WTC11 (cell line): ENCODE data around the gene SKAP1. TPM values are rescaled to one million over a fixed set of nuclear protein-coding genes. Genes with fewer than 3 reads are reported as not detected.

Experiments
- ATAC-seq: fragments of 200-7000 bp; cut with Tn5 transposase; 2 replicates; pipeline ENCODE4 v1.10.0; 2021; ENCODE audit warnings: mild to moderate bottlenecking, moderate library complexity
- CTCF ChIA-PET: fragments of 300-600 bp; sonication (Branson Sonifier 250); formaldehyde crosslinking; loops from one replicate; lab custom pipeline; 2021; ENCODE audit warnings: antibody characterized with exemption; lab: Charles Lee
- POLR2A ChIA-PET: fragments of 350-600 bp; sonication (Branson Sonifier 250); formaldehyde crosslinking; loops from one replicate; lab custom pipeline; 2021; ENCODE audit warnings: antibody characterized with exemption; lab: Charles Lee
- DNase-seq: peaks from one replicate; pipeline ENCODE4 v3.0.0; 2021; ENCODE audit warnings: low spot score
- H3K27ac Mint-ChIP-seq: 2 replicates; pipeline ENCODE4 v1.8.0; 2021; ENCODE audit warnings: mixed read lengths
- H3K27me3 Mint-ChIP-seq: 2 replicates; pipeline ENCODE4 v1.8.0; 2021; ENCODE audit warnings: low read depth, mild to moderate bottlenecking, moderate library complexity, mixed read lengths
- H3K36me3 Mint-ChIP-seq: 2 replicates; pipeline ENCODE4 v1.8.0; 2021; ENCODE audit warnings: mixed read lengths
- H3K4me1 Mint-ChIP-seq: 2 replicates; pipeline ENCODE4 v1.8.0; 2022; ENCODE audit warnings: mixed read lengths
- H3K4me3 Mint-ChIP-seq: 2 replicates; pipeline ENCODE4 v1.8.0; 2021; ENCODE audit warnings: mild to moderate bottlenecking, moderate library complexity, mixed read lengths
- H3K9me3 Mint-ChIP-seq: 2 replicates; pipeline ENCODE4 v1.8.0; 2021; ENCODE audit warnings: mixed read lengths
- ARID4B ChIP-seq: sonication (generic); formaldehyde crosslinking; IDR thresholded peaks from 2 replicates; pipeline ENCODE4 v1.8.0; 2023; ENCODE audit warnings: missing genetic modification reagents, mild to moderate bottlenecking, borderline replicate concordance
- CTCF ChIP-seq: fragments of 200-600 bp; IDR thresholded peaks from 2 replicates; pipeline ENCODE4 v1.8.0; 2022; ENCODE audit warnings: antibody characterized with exemption
- E2F1 ChIP-seq: sonication (generic); formaldehyde crosslinking; IDR thresholded peaks from 2 replicates; pipeline ENCODE4 v1.8.0; 2022; ENCODE audit warnings: mild to moderate bottlenecking, missing genetic modification reagents
- E2F4 ChIP-seq: sonication (generic); formaldehyde crosslinking; IDR thresholded peaks from 2 replicates; pipeline ENCODE4 v1.8.1; 2022; ENCODE audit warnings: low read depth, mild to moderate bottlenecking, moderate library complexity, missing genetic modification reagents, borderline replicate concordance
- ELF4 ChIP-seq: sonication (generic); formaldehyde crosslinking; IDR thresholded peaks from 2 replicates; pipeline ENCODE4 v1.8.1; 2022; ENCODE audit warnings: low read depth, mild to moderate bottlenecking, moderate library complexity, missing genetic modification reagents
- EMX1 ChIP-seq: fragments of 250-450 bp; sonication (Bioruptor Pico); IDR thresholded peaks from 2 replicates; pipeline ENCODE4 v1.8.0; 2021; ENCODE audit warnings: mild to moderate bottlenecking
- ERG ChIP-seq: fragments of 250-450 bp; sonication (Bioruptor Pico); IDR thresholded peaks from 2 replicates; pipeline ENCODE4 v1.8.0; 2021; ENCODE audit warnings: mild to moderate bottlenecking
- GABPB1 ChIP-seq: sonication (generic); formaldehyde crosslinking; IDR thresholded peaks from 2 replicates; pipeline ENCODE4 v1.8.1; 2023; ENCODE audit warnings: mild to moderate bottlenecking, missing genetic modification reagents
- JAZF1 ChIP-seq: fragments of 250-450 bp; sonication (Bioruptor Pico); IDR thresholded peaks from 2 replicates; pipeline ENCODE4 v1.9.0; 2021; ENCODE audit warnings: moderate library complexity, mild to moderate bottlenecking, inconsistent platforms
- JUN ChIP-seq: sonication (generic); formaldehyde crosslinking; IDR thresholded peaks from 2 replicates; pipeline ENCODE4 v1.8.0; 2023; ENCODE audit warnings: mild to moderate bottlenecking, missing genetic modification reagents
- MLX ChIP-seq: sonication (generic); formaldehyde crosslinking; IDR thresholded peaks from 2 replicates; pipeline ENCODE4 v1.8.1; 2023; ENCODE audit warnings: mild to moderate bottlenecking, missing genetic modification reagents, moderate library complexity
- NR2C2 ChIP-seq: sonication (generic); formaldehyde crosslinking; IDR thresholded peaks from 2 replicates; pipeline ENCODE4 v1.8.0; 2022; ENCODE audit warnings: mild to moderate bottlenecking, missing genetic modification reagents
- NR3C1 ChIP-seq: sonication (generic); formaldehyde crosslinking; conservative IDR thresholded peaks from 2 replicates; pipeline ENCODE4 v1.8.1; 2023; ENCODE audit warnings: low read depth, mild to moderate bottlenecking, missing genetic modification reagents
- PRRX2 ChIP-seq: fragments of 250-450 bp; sonication (Bioruptor Pico); IDR thresholded peaks from 2 replicates; pipeline ENCODE4 v1.8.0; 2021; ENCODE audit warnings: mild to moderate bottlenecking
- TEAD1 ChIP-seq: sonication (generic); formaldehyde crosslinking; IDR thresholded peaks from 2 replicates; pipeline ENCODE4 v1.8.0; 2022; ENCODE audit warnings: mild to moderate bottlenecking, missing genetic modification reagents
- ZBTB21 ChIP-seq: sonication (generic); formaldehyde crosslinking; IDR thresholded peaks from 2 replicates; pipeline ENCODE4 v1.8.1; 2023; ENCODE audit warnings: mild to moderate bottlenecking, missing genetic modification reagents, borderline replicate concordance
- ZBTB43 ChIP-seq: sonication (generic); formaldehyde crosslinking; IDR thresholded peaks from 2 replicates; pipeline ENCODE4 v1.8.1; 2023; ENCODE audit warnings: mild to moderate bottlenecking, missing genetic modification reagents
- ZNF425 ChIP-seq: fragments of 250-450 bp; sonication (Bioruptor Pico); conservative IDR thresholded peaks from 2 replicates; pipeline ENCODE4 v1.9.0; 2021; ENCODE audit warnings: mild to moderate bottlenecking
- total RNA-seq: library from RNA; stranded (reverse); gene quantifications from 3 replicates; pipeline ENCODE4 v1.2.3, GENCODE V29; 2021

SKAP1 gene
- total RNA-seq, 1 experiment from 2014 or later: not detected

GRCh38 chr17:48330421-48330820, 99.6 kb downstream of the SKAP1 start (continued):
- TF ChIP-seq NR2C2 (CRISPR knock-in tag) (no peak), GABPB1 (CRISPR knock-in tag) (no peak), EMX1 (no peak), PRRX2 (CRISPR knock-in tag) (no peak)

GRCh38 chr17:48328457-48328856, 101.6 kb downstream of the SKAP1 start:
- CTCF ChIA-PET: interaction anchor here (1.0 kb wide), 1 partner anchor 20 kb away, joined by 3 read pairs; no protein-coding TSS in a partner anchor
- H3K27me3 Mint-ChIP-seq: peaks cover 5% of the 10 kb centered on the region; the same call in 1 of the 2 replicates
- POLR2A ChIA-PET: no interaction called here
- TF ChIP-seq JUN (CRISPR knock-in tag): no peak
- no peak for TF ChIP-seq TEAD1 (CRISPR knock-in tag)
- no peak for TF ChIP-seq CTCF
- TF ChIP-seq JAZF1 (CRISPR knock-in tag): no peak
- no peak for TF ChIP-seq ERG (CRISPR knock-in tag)
- TF ChIP-seq ZBTB43 (CRISPR knock-in tag): no peak
- no peak for TF ChIP-seq ELF4
- no peak for TF ChIP-seq E2F1
- no peak for TF ChIP-seq MLX (CRISPR knock-in tag)
- no peak for TF ChIP-seq EMX1
- TF ChIP-seq GABPB1 (CRISPR knock-in tag): no peak
- no peak for TF ChIP-seq NR3C1 (CRISPR knock-in tag)
- no peak for TF ChIP-seq E2F4 (CRISPR knock-in tag)
- TF ChIP-seq ZBTB21 (CRISPR knock-in tag): no peak
- TF ChIP-seq ARID4B (CRISPR knock-in tag): no peak
- TF ChIP-seq ZNF425 (CRISPR knock-in tag): no peak
- ATAC-seq (no peak), DNase-seq (no peak)
- no peaks in the 10 kb centered on the region for H3K36me3 Mint-ChIP-seq
- no peak overlapping the region for H3K27ac Mint-ChIP-seq
- H3K9me3 Mint-ChIP-seq: no peaks in the 10 kb centered on the region
- no peak overlapping the region for H3K4me3 Mint-ChIP-seq
- H3K4me1 Mint-ChIP-seq: peaks cover 6% of the 10 kb centered on the region
